CD4-positive, alpha-beta T cell treated with Interleukin-17A for 4 hours (primary cell): ENCODE data around the gene CD33.
"Not testable (repeated sequence)": the region's sequence is repeated elsewhere in the genome, so short reads cannot be mapped to it uniquely, and the experiment has no call there.

Experiments used
- DNase-seq: peaks from one replicate; pipeline ENCODE4 v3.0.0-alpha.2; 2020; ENCODE audit warnings: mixed read lengths

CD33 gene

GRCh38 chr19:51224898-51225393 lies at the start of gene CD33:
Gene CD33, plus strand, starts transcription at chr19:51225080. Its CDS starts 39 bp downstream, at chr19:51225119.
- not testable (repeated sequence) for DNase-seq

- no peak for DNase-seq
Measured at GRCh38 chr19:51179256-51179655, 45.6 kb upstream of the CD33 start.

- no peak for DNase-seq
Measured at GRCh38 chr19:51181377-51181912, 43.4 kb upstream of the CD33 start.

DNA sequence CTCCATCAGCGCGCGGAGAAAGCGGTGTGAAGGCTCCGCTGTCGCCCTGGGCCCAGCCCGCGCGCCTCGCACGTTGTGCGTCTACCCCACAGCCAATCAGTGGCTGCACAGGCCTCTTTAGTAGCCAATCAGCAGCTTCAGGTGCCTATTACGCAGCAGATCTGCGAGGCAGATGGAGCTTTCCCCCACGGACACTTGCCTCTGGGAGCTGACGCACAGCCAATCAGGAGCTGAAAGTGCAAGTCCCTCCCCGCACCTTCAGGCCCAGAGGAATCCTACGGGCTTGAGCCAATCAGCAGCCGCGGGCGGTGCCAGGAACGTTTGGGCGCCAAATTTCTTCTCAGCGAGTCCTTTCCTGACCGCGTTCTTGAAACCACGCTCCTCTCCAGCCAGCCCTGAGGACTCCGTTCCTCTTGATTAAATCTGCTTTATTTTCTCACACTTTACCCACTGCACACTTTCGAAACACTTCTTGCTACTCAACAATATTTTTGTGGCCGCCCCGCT lies 42.9 kb upstream of the CD33 start:
- DNase-seq = no peak

DNA sequence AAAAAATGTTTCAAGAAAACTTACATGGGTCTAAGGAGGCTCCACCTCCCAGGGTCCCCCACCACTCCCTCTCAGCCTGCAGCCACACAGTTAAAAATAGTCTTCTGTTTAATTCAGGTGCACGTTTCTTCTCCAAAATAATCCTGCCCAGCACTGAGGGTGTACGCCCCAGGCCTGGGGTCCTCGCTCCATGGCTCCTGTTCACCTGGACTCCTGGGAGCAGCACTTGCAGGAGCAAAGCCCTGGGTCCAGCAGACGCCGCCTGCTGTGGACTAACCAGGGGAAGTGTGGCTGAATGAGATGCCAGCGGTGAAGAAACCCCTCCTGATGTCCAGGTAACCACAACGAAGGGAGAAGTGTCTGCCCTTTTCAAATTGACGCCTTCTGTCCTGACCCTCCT lies 41.3 kb upstream of the CD33 start:
- DNase-seq = no peak

GRCh38 chr19:51185069-51185867 lies 39.6 kb upstream of the CD33 start:
- DNase-seq = no peak

DNA sequence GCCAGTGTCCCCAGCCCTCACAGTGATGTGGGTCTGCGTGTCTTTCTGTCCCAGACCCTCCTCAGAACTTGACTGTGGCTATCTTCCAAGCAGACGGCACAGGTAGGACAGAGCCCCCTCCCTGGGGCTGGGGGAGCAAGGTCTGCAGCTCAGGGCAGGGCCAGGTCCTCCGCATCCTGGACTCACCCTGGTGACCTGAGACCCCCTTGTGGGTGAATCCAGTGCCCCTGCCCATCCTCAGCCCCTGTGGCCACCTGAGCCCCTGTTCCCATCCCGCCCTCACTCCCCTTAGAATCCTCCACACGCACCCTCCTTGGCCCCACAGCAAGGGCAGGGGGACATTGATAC lies 39.0 kb upstream of the CD33 start:
- DNase-seq = no peak

GRCh38 chr19:51186323-51186722 lies 38.6 kb upstream of the CD33 start:
- no peak for DNase-seq

DNA sequence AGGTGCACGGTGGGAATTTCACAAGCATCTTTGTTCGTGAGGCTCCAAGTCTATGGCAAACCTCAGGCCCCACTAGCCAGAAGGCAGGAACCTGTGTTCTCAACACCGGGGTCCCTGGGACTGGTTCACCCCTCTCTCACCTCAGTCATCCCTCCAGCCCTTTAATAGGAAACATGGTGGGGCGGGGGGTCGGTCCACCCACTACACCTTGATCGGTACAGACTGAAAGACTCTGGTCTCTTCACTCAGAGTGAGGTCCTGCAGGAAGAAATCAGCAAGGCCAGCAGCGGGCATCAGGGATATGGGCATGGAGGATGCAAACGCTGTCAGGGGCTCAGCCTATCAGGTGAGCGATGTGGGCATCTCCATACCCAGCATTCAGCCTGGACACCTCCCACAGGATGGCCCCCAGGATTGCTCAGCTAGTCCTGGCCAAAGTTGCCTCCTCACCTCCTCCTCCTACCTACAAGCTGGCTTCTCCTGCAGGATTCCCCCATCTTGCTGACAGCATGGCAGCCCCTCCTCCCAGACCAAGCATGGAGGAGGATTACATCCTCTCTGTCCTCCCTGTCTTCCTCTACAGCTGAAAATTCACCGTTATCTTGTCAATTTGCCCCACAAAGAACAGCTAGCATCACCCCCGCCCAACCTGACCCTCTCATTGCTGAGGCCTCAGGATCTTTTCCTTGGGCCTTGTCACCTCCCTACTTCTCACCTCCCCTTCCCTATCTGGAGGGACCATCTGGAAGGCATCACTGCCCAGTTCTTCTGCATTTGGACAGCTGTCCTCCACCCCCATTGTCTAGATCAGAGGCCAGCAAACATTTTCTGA lies 37.3 kb upstream of the CD33 start:
- no peak for DNase-seq

DNA sequence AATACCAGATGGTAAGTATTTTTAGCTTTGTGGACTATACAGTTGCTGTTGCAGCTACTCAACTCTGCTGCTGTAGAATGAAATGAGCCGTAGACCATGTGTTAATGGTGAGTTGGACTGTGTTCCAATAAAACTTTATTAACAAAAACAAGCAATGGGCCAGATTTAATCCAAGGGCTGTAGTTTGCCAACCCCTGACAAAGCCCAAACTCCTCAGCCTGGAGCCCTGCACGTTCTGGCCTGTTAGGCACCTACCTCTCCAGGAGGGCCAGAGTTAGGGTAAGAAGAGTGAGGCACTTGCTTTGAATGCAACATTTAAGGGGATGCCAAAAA lies 36.7 kb upstream of the CD33 start:
- DNase-seq = no peak

DNA sequence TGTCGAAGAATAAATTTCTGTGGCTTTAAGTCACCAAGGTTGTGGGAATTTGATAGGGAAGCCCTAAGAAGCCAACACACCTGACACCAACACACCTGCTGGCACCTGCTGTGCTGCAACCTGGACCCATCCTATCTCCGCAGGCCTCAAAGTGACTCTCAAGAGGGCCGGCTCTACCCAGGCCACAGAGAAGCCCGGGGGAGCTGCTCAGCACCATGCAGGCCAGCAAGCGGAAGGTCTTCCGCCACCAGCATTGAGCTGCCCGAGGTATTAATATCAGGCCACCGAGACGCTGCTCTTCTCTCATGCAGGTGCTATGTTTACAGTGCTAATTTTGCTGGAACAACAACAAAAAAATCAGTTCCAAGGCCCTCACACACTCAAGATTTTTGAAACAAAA lies 32.2 kb upstream of the CD33 start:
- no peak for DNase-seq

GRCh38 chr19:51194527-51195315 lies 30.2 kb upstream of the CD33 start:
- DNase-seq = no peak

DNA sequence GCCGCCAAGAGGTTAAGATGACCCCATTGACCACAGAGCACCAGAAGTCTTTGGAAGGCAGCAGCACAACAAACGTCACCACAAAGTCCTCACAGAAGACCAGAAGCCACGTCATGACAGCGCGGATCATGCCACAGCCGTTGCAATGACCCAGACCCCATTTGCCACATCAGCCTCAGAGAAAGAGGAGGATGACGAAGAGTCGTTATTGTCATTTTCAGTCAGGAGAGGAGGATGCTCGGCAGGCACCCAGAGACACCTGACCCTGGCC lies 29.6 kb upstream of the CD33 start:
- no peak for DNase-seq

DNA sequence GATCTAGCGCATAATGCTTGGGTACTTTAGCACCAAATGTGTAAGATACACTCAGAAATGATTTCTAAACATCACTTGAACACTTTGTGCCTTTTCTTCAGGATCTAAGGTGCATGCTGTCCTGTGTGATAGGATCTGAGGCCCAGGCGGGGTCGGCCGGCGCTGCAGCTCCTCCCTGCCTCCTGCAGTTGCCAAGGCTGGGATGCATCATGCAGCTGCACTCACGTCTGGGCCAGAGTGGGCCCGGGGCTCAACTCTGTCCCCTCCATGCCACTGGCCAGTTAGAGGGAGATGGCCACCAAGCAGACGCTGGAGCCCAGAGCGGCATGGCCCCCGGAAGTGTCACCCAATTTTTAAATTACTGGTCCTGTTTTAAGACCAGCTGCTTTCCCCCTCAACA lies 29.3 kb upstream of the CD33 start:
- DNase-seq = no peak

DNA sequence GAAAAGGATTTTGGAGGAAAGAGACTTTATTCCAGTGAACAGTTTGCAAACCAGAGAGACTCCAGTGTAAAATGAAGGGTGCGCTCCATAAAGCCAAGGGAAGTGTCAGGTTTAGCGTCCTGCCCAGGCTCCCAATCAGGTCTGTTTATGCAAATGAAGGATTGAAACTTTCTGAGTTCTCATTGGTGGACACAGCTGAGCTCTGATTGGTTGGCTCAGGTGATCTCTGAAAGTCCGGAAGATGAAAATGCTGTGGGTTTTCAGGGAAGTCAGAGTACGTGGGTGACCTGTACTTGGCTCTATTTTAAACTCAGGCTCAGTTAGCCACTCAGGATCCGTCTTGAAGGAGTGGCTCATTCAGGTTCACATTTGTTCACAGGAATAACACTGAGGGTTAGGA lies 28.7 kb upstream of the CD33 start:
- no peak for DNase-seq

DNA sequence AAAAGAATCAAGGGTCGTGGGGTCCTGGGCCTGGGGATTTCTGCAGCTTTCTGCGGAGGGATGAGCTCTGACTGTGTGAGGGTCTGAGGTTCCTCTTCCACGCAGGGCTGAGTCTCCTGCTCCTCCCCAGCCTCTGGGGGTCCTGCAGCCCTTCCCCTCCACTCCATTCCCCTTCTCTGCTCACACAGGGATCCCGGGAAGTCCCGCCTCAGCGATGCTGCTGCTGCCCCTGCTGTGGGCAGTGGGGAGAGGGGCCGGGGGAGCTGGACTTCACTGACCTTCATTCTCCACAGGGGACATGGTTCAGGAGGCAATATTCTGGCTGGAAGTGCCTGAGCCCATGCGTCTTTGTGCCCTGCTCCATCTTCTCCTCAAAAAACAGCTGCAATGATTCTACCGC lies 26.2 kb upstream of the CD33 start:
- no peak for DNase-seq

GRCh38 chr19:51200071-51200666 lies 24.7 kb upstream of the CD33 start:
- no peak for DNase-seq

DNA sequence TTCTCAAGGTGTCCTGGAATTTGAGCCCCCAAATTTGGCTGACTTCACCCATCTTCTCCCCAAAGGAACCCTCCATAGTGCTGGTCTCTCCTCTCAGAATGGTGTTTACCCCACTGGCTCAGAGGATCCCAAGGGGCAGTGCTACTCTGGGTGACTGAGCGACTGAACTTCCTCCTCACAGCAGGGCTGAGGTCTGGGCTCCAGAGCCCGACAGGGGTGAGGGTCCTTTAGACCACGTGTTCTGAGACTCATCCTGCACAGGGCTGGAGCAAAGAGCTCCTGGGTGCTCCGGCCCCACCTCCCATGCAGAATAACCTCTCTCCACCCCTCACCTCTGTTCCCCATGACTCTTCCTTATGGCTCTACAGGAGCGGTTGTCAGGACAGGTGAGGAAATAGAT lies 23.2 kb upstream of the CD33 start:
- no peak for DNase-seq

DNA sequence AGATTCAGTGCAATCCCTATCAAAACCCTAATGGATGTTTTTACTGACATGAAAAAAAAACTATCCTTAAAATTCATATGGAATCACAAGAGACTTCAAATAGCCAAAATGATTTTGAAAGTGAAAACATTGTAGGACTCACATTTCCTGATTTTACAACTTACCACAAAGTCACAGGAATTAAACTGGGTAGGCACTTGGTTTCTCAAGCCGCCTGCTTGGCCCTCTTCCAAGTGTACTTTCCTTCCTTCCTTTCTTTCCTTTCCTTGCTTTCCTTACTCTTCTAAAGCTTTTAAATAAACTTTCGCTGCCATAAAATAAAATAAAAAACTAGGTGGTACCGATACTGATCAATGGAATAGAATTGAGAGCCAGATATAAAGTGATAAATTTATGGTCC lies 21.0 kb upstream of the CD33 start:
- DNase-seq = no peak

- no peak for DNase-seq
Measured at GRCh38 chr19:51204321-51204720, 20.6 kb upstream of the CD33 start.

GRCh38 chr19:51207747-51208146 lies 17.1 kb upstream of the CD33 start:
- DNase-seq = no peak

DNA sequence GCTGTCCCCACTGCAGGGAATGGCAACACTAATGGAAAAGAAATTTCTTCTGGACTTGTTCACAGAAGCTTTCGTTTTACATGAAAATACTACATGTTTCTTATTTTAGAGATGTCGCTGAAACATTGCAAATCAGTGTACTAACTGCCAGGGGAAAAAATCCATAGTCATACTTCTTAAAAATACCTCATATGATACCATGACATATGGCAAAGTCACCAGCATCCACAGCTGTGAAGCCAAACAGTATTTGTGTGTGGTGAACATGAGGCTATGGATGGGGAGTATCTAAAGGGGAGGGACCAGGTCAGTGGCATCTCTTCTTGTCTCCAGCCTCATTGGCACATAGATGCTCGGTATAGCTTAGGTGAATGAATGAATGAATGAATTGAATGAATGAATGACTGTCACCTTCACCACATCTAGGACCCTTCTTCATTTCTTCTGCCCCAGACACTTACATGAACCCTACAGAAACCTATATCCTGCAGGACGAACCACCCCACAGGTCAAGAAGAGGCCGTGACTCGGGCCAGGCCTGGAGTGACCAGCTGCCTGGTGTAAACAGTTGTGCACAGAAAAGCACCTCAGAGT lies 14.6 kb upstream of the CD33 start:
- no peak for DNase-seq
